ENCODE results near the gene CNGA2. TPM values are rescaled to one million over a fixed set of nuclear protein-coding genes. Genes with fewer than 3 reads are reported as not detected.

CNGA2 gene
- total RNA-seq, 2 experiments from 2014 or later = not detected

DNA sequence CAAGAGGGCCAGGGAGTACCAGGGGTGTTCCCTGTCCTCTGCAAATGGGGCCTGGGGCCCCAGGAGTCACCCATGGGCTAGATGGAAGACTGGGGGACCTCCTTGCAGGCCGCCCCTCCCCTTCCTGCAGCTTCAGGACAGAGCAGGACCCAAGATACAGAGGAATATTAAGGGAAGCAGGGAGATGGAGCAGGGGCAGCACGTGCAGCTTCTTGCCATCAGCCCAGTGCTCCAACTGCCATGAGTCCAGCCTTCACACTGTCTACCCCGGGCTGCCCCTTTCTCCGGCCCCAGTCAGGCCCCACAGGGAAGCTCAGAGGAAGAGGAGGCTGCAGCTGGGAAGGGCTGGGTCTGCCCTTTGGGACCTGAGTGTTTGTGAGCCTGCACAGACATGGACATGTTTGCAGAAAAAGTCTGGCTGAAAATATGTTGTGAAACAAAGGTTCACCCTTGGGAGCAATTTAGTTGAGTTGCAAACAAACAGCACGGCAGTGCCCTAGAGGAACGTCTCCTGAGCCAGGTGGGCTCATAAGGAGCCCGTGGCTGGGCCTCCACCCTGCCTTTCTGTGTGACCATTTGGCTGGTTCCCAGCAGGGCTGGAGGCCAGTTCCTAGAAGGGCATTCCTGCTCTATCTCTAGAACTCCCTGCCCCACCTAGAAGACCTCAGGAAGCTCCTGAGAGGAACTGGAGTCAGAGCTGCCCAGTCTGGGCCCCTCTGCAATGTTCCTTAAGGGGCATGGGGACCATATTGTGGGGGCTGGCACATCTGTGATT lies 9.8 kb upstream of the CNGA2 start:
- Histone ChIP-seq H3K27me3 (ENCODE audit: control insufficient read depth in 1 of 2, insufficient read depth in 2 of 2, low read length in 2 of 2) (no peaks in the 10 kb centered on the region), H3K4me1 (ENCODE audit: insufficient read depth, low read length) (no peaks in the 10 kb centered on the region), H3K27ac (ENCODE audit: low read depth in 1 of 2, low read length in 2 of 2) (no peak overlapping the region), H3K9me3 (ENCODE audit: control insufficient read depth in 1 of 2, insufficient read depth in 1 of 2, low read length in 2 of 2) (no peaks in the 10 kb centered on the region), H3K4me3 (ENCODE audit: low read length) (no peak overlapping the region), H3K36me3 (ENCODE audit: insufficient read depth, low read length) (no peaks in the 10 kb centered on the region)
- no peak overlapping the region for H3K4me3 Mint-ChIP-seq
- no peaks in the 10 kb centered on the region for H3K9me3 Mint-ChIP-seq
- H3K27me3 Mint-ChIP-seq = no peaks in the 10 kb centered on the region
- ChIA-PET CTCF (no interaction called here), POLR2A (no interaction called here)
- intact Hi-C loops (cut with DNase I, micrococcal nuclease) = no loop called here
- ATAC-seq (ENCODE audit: poor library complexity) (no peak), DNase-seq (no peak)
- H3K27ac Mint-ChIP-seq = no peak overlapping the region
- H3K36me3 Mint-ChIP-seq (ENCODE audit: low read depth) = no peaks in the 10 kb centered on the region
- H3K4me1 Mint-ChIP-seq (ENCODE audit: low read depth) = no peaks in the 10 kb centered on the region
- TF ChIP-seq, protein P1, sequence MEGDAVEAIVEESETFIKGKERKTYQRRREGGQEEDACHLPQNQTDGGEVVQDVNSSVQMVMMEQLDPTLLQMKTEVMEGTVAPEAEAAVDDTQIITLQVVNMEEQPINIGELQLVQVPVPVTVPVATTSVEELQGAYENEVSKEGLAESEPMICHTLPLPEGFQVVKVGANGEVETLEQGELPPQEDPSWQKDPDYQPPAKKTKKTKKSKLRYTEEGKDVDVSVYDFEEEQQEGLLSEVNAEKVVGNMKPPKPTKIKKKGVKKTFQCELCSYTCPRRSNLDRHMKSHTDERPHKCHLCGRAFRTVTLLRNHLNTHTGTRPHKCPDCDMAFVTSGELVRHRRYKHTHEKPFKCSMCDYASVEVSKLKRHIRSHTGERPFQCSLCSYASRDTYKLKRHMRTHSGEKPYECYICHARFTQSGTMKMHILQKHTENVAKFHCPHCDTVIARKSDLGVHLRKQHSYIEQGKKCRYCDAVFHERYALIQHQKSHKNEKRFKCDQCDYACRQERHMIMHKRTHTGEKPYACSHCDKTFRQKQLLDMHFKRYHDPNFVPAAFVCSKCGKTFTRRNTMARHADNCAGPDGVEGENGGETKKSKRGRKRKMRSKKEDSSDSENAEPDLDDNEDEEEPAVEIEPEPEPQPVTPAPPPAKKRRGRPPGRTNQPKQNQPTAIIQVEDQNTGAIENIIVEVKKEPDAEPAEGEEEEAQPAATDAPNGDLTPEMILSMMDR (IDR thresholded peaks at IDR 0.05) = no peak

DNA sequence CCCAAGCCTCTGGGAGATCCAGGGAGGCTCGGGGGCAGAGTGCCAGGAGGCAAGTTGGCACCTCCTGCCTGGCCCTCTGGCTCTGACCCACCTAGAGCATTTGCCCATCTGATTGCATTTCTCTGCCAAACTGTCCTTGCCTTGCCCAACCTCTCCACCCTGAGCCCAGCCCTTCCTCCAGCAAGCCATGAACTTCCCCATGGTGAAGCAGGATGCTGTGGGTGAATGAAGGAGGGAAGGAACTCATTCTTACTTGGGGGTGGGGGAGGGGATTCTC lies 9.3 kb upstream of the CNGA2 start:
- DNase-seq (no peak), ATAC-seq (ENCODE audit: poor library complexity) (no peak)
- H3K27me3 ChIP-seq (ENCODE audit: control insufficient read depth in 1 of 2, insufficient read depth in 2 of 2, low read length in 2 of 2) = no peaks in the 10 kb centered on the region
- TF ChIP-seq, protein P1 (IDR thresholded peaks at IDR 0.05) = no peak
- H3K9me3 ChIP-seq (ENCODE audit: control insufficient read depth in 1 of 2, insufficient read depth in 1 of 2, low read length in 2 of 2) = no peaks in the 10 kb centered on the region
- no peak overlapping the region for H3K4me3 Mint-ChIP-seq
- no peaks in the 10 kb centered on the region for H3K27me3 Mint-ChIP-seq
- no peaks in the 10 kb centered on the region for H3K36me3 ChIP-seq (ENCODE audit: insufficient read depth, low read length)
- no peaks in the 10 kb centered on the region for H3K9me3 Mint-ChIP-seq
- no peak overlapping the region for H3K27ac ChIP-seq (ENCODE audit: low read depth in 1 of 2, low read length in 2 of 2)
- no peak overlapping the region for H3K27ac Mint-ChIP-seq
- intact Hi-C loops (cut with DNase I, micrococcal nuclease) = no loop called here
- H3K4me1 ChIP-seq (ENCODE audit: insufficient read depth, low read length) = no peaks in the 10 kb centered on the region
- H3K36me3 Mint-ChIP-seq (ENCODE audit: low read depth) = no peaks in the 10 kb centered on the region
- ChIA-PET POLR2A (no interaction called here), CTCF (no interaction called here)
- no peaks in the 10 kb centered on the region for H3K4me1 Mint-ChIP-seq (ENCODE audit: low read depth)
- no peak overlapping the region for H3K4me3 ChIP-seq (ENCODE audit: low read length)

DNA sequence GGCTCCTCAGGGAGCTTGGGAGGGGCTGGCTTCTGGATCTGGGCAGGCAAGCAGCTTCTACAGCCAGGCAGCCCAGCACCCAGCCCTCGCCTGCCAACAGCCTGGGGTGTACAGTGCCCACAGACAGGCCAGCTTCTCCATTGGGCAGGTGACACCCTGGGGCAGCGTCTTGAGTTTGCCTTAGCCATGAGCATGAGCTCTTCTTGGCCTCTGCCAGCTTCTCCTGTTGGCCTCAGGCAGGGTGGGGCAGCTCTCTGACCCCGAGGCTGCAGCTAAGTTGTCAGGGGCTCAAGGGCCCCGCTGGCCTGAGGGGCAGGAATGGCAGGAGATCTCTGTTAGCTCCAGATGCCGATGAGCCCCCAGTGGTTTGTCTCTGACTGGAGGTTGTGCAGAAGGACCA lies 7.8 kb upstream of the CNGA2 start:
- Mint-ChIP-seq H3K27me3 (no peaks in the 10 kb centered on the region), H3K9me3 (no peaks in the 10 kb centered on the region), H3K4me3 (no peak overlapping the region), H3K36me3 (ENCODE audit: low read depth) (no peaks in the 10 kb centered on the region), H3K4me1 (ENCODE audit: low read depth) (no peaks in the 10 kb centered on the region), H3K27ac (no peak overlapping the region)
- TF ChIP-seq, protein P1 (IDR thresholded peaks at IDR 0.05) = no peak
- DNase-seq (no peak), ATAC-seq (ENCODE audit: poor library complexity) (no peak)
- CTCF ChIA-PET = no interaction called here
- Histone ChIP-seq H3K4me3 (ENCODE audit: low read length) (no peak overlapping the region), H3K27me3 (ENCODE audit: control insufficient read depth in 1 of 2, insufficient read depth in 2 of 2, low read length in 2 of 2) (no peaks in the 10 kb centered on the region), H3K4me1 (ENCODE audit: insufficient read depth, low read length) (no peaks in the 10 kb centered on the region), H3K27ac (ENCODE audit: low read depth in 1 of 2, low read length in 2 of 2) (no peak overlapping the region), H3K9me3 (ENCODE audit: control insufficient read depth in 1 of 2, insufficient read depth in 1 of 2, low read length in 2 of 2) (no peaks in the 10 kb centered on the region), H3K36me3 (ENCODE audit: insufficient read depth, low read length) (no peaks in the 10 kb centered on the region)
- intact Hi-C loops (cut with DNase I, micrococcal nuclease) = no loop called here
- POLR2A ChIA-PET = no interaction called here
